ENCODE data around the gene B3GNT4. TPM values are rescaled to one million over a fixed set of nuclear protein-coding genes. Genes with fewer than 3 reads are reported as not detected.
"Not testable (repeated sequence)": the region's sequence is repeated elsewhere in the genome, so short reads cannot be mapped to it uniquely, and the experiment has no call there.

The B3GNT4 gene
- total RNA-seq, 1 donor from 2014 or later, result 0.38 TPM

GRCh38 chr12:122171399-122171798, 32.1 kb upstream of the B3GNT4 start:
- TF ChIP-seq CTCF (IDR thresholded peaks at IDR 0.05; ENCODE audit: unreplicated experiment), result no peak
- H3K27ac Mint-ChIP-seq (ENCODE audit: unreplicated experiment), result no peak overlapping the region
- H3K4me3 Mint-ChIP-seq (ENCODE audit: unreplicated experiment), result no peak overlapping the region
- peaks cover 4% of the 10 kb centered on the region for H3K27me3 Mint-ChIP-seq (ENCODE audit: unreplicated experiment)
- no peaks in the 10 kb centered on the region for H3K36me3 Mint-ChIP-seq (ENCODE audit: low read depth, unreplicated experiment)
- H3K9me3 Mint-ChIP-seq (ENCODE audit: unreplicated experiment), result no peaks in the 10 kb centered on the region
- no peaks in the 10 kb centered on the region for H3K4me1 Mint-ChIP-seq (ENCODE audit: unreplicated experiment)
- no peak for DNase-seq (ENCODE audit: low spot score)

DNA sequence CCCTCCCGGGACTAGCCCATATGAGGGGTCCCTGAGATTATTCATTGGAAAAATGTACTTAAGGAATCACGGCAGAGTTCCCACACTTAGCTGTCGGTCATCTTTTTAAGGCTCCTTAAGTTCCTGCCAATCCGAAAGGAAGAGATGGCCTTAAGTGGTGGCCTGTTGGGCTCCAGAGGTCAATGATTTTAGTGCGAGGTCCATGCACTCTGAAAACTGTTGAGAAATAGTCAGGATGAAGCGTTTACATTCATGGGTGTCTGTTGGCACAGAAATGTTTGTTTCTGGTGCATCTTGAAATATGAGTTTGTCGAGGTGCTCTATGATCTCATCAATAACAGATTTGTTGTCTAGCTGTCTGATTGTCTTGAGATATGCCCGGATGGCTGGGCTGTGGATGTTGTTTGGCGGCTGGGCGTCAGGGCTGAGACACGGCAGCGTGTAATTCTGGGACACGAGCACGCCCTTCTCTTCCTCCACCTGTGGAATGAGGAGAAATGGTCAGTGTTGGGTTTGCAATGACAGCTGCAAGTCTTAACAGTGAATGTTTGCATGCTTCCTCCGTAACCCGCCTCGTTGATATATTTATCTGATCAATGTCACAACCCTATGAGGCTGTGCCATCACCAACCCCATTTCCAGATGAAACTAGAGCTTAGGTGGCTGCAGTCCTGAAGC, 31.1 kb upstream of the B3GNT4 start:
- Mint-ChIP-seq H3K4me3 (ENCODE audit: unreplicated experiment) (no peak overlapping the region), H3K4me1 (ENCODE audit: unreplicated experiment) (no peaks in the 10 kb centered on the region), H3K27ac (ENCODE audit: unreplicated experiment) (no peak overlapping the region), H3K36me3 (ENCODE audit: low read depth, unreplicated experiment) (no peaks in the 10 kb centered on the region), H3K9me3 (ENCODE audit: unreplicated experiment) (no peaks in the 10 kb centered on the region), H3K27me3 (ENCODE audit: unreplicated experiment) (peaks cover 4% of the 10 kb centered on the region)
- TF ChIP-seq CTCF (IDR thresholded peaks at IDR 0.05; ENCODE audit: unreplicated experiment), result no peak
- no peak for DNase-seq (ENCODE audit: low spot score)

DNA sequence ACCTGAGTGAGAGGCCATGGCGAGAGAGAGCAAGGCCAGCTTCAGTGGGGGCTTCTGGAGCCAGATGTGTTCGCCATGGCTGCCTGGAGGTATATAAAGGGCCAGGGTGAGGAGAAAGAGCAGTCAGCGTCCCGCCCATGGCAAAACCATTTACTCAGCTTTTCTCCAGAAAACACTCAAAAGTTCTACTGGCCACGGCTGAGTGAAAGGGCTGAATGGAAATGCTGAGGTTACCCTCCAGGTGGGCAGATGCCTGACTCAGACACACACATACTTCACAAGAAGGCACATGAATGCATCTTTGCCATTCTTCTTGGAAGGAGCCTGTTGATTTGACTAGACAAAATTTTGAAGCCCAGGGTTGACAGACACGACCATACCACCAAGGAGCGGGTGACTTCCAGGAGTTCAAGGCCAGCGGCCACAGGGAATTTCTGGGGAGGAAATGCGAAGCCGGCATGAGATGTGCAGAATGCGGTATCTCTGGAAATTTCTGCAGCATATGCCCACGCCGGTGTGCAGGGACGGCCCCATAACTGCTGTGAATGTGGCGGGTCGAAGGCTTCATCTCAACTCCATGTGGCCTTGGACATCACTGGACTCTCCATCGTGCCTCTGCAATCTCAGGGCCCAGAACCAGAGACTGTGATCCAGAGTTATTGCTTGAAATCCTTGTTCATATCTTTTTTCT, 29.2 kb upstream of the B3GNT4 start, which contains the start of gene IL31:
TSS of gene IL31 (minus strand) at position 67 of the 691 bp plus-strand sequence. CDS start at position 18, 49 bp downstream.
- no peak for DNase-seq (ENCODE audit: low spot score)
- Mint-ChIP-seq H3K36me3 (ENCODE audit: low read depth, unreplicated experiment) (no peaks in the 10 kb centered on the region), H3K27me3 (ENCODE audit: unreplicated experiment) (peaks cover 4% of the 10 kb centered on the region), H3K4me3 (ENCODE audit: unreplicated experiment) (peak within 1 kb of the TSS; percentile 32), H3K27ac (ENCODE audit: unreplicated experiment) (no peak within 1 kb of the TSS), H3K9me3 (ENCODE audit: unreplicated experiment) (no peaks in the 10 kb centered on the region), H3K4me1 (ENCODE audit: unreplicated experiment) (no peaks in the 10 kb centered on the region)
- no peak for TF ChIP-seq CTCF (IDR thresholded peaks at IDR 0.05; ENCODE audit: unreplicated experiment)

- not testable (repeated sequence) for H3K9me3 Mint-ChIP-seq (ENCODE audit: unreplicated experiment); H3K36me3 Mint-ChIP-seq (ENCODE audit: low read depth, unreplicated experiment); H3K27ac Mint-ChIP-seq (ENCODE audit: unreplicated experiment); H3K4me1 Mint-ChIP-seq (ENCODE audit: unreplicated experiment); H3K27me3 Mint-ChIP-seq (ENCODE audit: unreplicated experiment); H3K4me3 Mint-ChIP-seq (ENCODE audit: unreplicated experiment); DNase-seq (ENCODE audit: low spot score)
Measured at GRCh38 chr12:122176473-122176872, 27.0 kb upstream of the B3GNT4 start.

GRCh38 chr12:122182887-122183587, 20.5 kb upstream of the B3GNT4 start, which contains the start of gene LRRC43:
TSS of gene LRRC43 (plus strand) at chr12:122183123. CDS start at chr12:122183145, 22 bp downstream.
- no peak for TF ChIP-seq CTCF (IDR thresholded peaks at IDR 0.05; ENCODE audit: unreplicated experiment)
- Mint-ChIP-seq H3K27ac (ENCODE audit: unreplicated experiment) (no peak within 1 kb of the TSS), H3K27me3 (ENCODE audit: unreplicated experiment) (peaks cover 3% of the 10 kb centered on the region), H3K36me3 (ENCODE audit: low read depth, unreplicated experiment) (peaks cover 4% of the 10 kb centered on the region), H3K9me3 (ENCODE audit: unreplicated experiment) (no peaks in the 10 kb centered on the region), H3K4me1 (ENCODE audit: unreplicated experiment) (peaks cover 4% of the 10 kb centered on the region), H3K4me3 (ENCODE audit: unreplicated experiment) (peak within 1 kb of the TSS; percentile 85)
- peak; percentile 59 for DNase-seq (ENCODE audit: low spot score)

Data from endothelial cell (in vitro differentiated cells).